ENCODE results near the gene PAFAH1B2. TPM values are rescaled to one million over a fixed set of nuclear protein-coding genes. Genes with fewer than 3 reads are reported as not detected.
A peak's percentile ranks its signal among the peaks of the same experiment; 100 is the strongest.

PAFAH1B2 gene
- total RNA-seq, 4 donors from 2014 or later, result 33.2 to 64.0 (median 48.5) TPM

- H3K36me3 ChIP-seq, result peaks cover 0 to 30% (median 6%) of the 10 kb centered on the region in 3 donors
- peak overlapping the region; percentile 53 to 99 (median 90) for H3K4me3 ChIP-seq
- H3K27me3 ChIP-seq, result no peaks in the 10 kb centered on the region
- DNase-seq, result no peak
- 0 to 1% methylated on average over 7 to 20 of the region's 39 CpGs for WGBS, 2 donors
- peak overlapping the region; percentile 87 to 98 (median 96) for H3K27ac ChIP-seq
- TF ChIP-seq POLR2A (IDR thresholded peaks at IDR 0.05) (no peak), CTCF (IDR thresholded peaks at IDR 0.05) (no peak)
- no peaks in the 10 kb centered on the region for H3K9me3 ChIP-seq
- H3K4me1 ChIP-seq, result peaks cover 16 to 51% (median 30%) of the 10 kb centered on the region in 3 donors
- intact Hi-C loops (cut with DNase I), result no loop called here
These were observed 35.2 kb downstream of the PAFAH1B2 start for GRCh38 chr11:117179048-117179999.

GRCh38 chr11:117180020-117180419 lies 35.9 kb downstream of the PAFAH1B2 start:
- no peaks in the 10 kb centered on the region for H3K27me3 ChIP-seq
- DNase-seq, result no peak
- H3K27ac ChIP-seq, result peak overlapping the region; percentile 87 to 98 (median 96)
- H3K9me3 ChIP-seq, result no peaks in the 10 kb centered on the region
- WGBS, 2 donors, result 7 to 29% methylated on average over 4 of the region's 4 CpGs
- no peak for TF ChIP-seq POLR2A (IDR thresholded peaks at IDR 0.05)
- TF ChIP-seq CTCF (IDR thresholded peaks at IDR 0.05), result no peak
- H3K4me3 ChIP-seq, result peak overlapping the region; percentile 53 to 99 (median 90)
- H3K4me1 ChIP-seq, result peaks cover 16 to 55% (median 30%) of the 10 kb centered on the region in 3 donors
- H3K36me3 ChIP-seq, result peaks cover 0 to 37% (median 6%) of the 10 kb centered on the region in 3 donors
- intact Hi-C loops (cut with DNase I), result loop anchor here (5.0 kb wide), 1 partner anchor 47 kb away; no protein-coding TSS in a partner anchor

- intact Hi-C loops (cut with DNase I), result loop anchor here (5.0 kb wide), 1 partner anchor 46 kb away; no protein-coding TSS in a partner anchor
- peak overlapping the region in 3 of 4 donors; percentile 12 to 97 (median 25) for H3K27ac ChIP-seq
- DNase-seq, result peak; percentile 28
- peak overlapping the region in 1 of 4 donors; percentile 29 for H3K4me3 ChIP-seq
- TF ChIP-seq POLR2A (IDR thresholded peaks at IDR 0.05) (no peak), CTCF (IDR thresholded peaks at IDR 0.05) (peak; percentile 42 to 79 (median 56))
- 56 to 60% methylated on average over 3 to 12 of the region's 22 CpGs for WGBS, 2 donors
- peaks cover 16 to 55% (median 30%) of the 10 kb centered on the region in 3 donors for H3K4me1 ChIP-seq
- H3K9me3 ChIP-seq, result no peaks in the 10 kb centered on the region
- no peaks in the 10 kb centered on the region for H3K27me3 ChIP-seq
- peaks cover 0 to 44% (median 6%) of the 10 kb centered on the region in 3 donors for H3K36me3 ChIP-seq
These were observed 36.8 kb downstream of the PAFAH1B2 start for GRCh38 chr11:117180661-117181585.

GRCh38 chr11:117181586-117182550 lies 37.8 kb downstream of the PAFAH1B2 start:
- no peak for DNase-seq
- Histone ChIP-seq H3K36me3 (peaks cover 0 to 52% (median 6%) of the 10 kb centered on the region in 3 donors), H3K27me3 (no peaks in the 10 kb centered on the region), H3K4me3 (no peak overlapping the region), H3K9me3 (no peaks in the 10 kb centered on the region), H3K4me1 (peaks cover 16 to 55% (median 30%) of the 10 kb centered on the region in 3 donors), H3K27ac (no peak overlapping the region)
- intact Hi-C loops (cut with DNase I), result loop anchor here (5.0 kb wide), 1 partner anchor 45 kb away; no protein-coding TSS in a partner anchor
- 93 to 100% methylated on average over 3 to 12 of the region's 22 CpGs for WGBS, 2 donors
- no peak for TF ChIP-seq CTCF (IDR thresholded peaks at IDR 0.05)
- no peak for TF ChIP-seq POLR2A (IDR thresholded peaks at IDR 0.05)

Data from esophagus squamous epithelium (tissue), 5 donors.